ENCODE measurements around the gene GFY.
"Not testable (repeated sequence)": the region's sequence is repeated elsewhere in the genome, so short reads cannot be mapped to it uniquely, and the experiment has no call there.

Gene GFY

DNA sequence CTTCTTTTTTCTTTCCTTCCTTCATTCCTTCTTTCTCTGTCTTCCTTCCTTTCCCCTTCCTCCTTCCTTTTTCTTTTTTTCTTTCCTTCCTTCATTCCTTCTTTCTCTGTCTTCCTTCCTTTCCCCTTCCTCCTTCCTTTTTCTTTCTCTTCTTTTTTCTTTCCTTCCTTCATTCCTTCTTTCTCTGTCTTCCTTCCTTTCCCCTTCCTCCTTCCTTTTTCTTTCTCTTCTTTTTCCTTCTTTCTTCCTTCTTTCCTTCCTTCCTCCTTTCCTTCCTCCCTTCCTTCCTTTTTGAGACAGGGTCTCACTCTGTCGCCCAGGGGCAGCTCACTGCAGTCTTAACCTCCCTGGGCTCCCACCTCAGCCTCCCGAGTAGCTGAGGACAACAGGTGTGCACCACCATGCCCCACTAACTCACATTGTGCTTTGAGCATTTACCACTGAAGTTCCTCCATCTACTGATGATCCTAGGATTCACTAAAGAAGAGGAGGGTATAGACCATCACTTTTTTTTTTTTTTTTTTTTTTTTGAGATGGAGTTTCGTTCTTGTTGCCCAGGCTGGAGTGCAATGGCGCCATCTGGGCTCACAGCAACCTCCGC, 19.0 kb downstream of the GFY start:
- not testable (repeated sequence) for DNase-seq

DNA sequence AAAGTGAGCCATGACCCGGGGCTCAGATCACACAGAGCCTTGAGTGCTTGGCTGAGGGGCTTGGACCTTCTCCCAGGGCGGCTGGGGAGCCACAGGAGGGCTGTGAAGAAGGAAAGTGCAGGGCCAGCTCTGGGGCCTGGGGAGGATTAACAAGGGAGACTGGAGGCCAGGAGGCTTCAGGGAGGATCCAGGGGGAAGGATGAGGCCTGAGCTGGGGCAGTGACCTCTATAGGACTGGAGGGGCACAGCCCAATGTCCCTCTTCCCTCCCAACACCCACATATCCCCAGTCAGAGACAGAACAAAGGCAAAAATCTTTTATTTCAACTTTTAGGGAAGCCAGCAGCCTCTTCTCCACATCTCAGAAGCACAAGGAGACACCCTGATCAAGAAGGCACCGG, 20.8 kb downstream of the GFY start:
- DNase-seq = no peak

DNA sequence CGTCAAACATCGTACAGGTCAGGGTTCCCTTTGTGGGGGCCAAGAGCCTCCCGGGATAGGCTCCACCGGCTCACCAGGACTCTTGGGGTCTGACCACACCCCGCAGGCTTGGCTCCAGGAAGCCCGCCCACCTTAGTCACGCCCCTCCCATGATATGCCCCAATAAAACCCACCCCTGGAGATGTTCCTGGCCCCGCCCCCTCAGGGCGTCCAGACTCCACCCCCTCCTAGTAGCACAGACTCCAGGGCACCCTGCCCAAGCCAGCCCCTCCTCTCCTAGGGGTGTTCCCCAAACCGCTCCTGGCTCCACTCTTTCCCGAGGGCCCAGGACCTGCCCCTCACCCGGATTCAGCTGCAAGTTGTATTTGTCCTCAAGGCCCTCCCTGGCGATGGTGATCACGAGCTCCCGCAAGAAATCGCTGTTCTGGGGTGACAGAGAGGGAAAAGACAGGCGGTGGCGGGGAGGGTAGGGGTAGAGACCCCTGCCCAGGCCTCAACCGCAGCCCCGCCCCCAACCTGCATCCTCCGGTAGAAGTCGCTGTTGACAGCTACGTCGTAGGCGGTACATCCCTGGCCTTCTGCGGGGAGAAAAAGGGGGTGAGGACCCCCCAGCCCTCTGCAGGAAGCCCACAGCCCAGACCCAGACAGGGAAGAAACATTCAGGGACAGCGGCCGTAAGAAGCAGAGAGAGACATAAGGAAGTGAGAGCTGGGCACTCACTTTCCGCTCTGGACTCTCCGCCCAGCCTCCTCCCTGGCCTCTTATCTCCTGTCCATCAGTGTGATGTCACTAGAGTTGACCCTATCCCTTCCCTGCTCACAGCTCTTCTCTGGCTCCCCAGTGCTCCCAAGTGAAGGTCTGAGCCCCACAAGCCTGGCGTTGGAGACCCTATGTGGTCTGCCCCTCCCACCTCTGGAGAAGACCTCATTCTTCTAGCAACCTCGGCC, 22.6 kb downstream of the GFY start:
- DNase-seq = no peak

DNA sequence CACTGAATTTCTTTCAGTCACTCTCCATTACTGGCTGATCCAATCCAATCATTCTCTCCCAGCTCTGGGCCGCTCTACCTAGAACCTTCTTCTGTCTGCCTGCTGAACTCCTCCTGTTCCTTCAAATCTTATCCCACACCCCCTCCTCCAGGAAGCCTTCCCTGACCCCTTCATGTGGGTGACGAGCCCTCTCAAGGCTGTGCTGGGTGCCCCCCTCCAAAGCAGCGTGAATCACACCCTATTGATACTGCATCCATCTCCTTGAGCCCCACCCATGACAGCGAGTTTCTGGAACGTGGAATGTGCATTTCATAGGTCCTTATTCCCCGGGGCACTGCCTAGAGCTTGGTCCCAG, 23.2 kb downstream of the GFY start:
- DNase-seq = no peak

DNA sequence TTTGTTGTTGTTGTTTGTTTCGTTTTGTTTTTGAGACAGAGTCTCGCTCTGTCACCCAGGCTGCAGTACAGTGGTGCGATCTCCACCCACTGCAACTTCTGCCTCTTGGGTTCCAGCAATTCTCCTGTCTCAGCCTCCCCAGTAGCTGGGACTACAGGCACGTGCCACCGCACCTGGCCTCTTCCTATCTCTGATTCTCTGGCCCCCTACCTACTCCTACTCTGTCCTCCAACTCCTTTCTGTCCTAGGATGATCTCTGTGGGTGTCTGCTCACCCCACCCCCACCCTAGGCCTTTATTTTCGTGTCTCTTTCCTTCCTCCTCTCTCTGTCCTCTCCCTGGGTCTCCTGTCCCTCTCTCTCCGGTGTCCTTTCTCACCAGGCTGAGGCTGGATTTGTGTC, 25.2 kb downstream of the GFY start:
- DNase-seq = no peak

DNA sequence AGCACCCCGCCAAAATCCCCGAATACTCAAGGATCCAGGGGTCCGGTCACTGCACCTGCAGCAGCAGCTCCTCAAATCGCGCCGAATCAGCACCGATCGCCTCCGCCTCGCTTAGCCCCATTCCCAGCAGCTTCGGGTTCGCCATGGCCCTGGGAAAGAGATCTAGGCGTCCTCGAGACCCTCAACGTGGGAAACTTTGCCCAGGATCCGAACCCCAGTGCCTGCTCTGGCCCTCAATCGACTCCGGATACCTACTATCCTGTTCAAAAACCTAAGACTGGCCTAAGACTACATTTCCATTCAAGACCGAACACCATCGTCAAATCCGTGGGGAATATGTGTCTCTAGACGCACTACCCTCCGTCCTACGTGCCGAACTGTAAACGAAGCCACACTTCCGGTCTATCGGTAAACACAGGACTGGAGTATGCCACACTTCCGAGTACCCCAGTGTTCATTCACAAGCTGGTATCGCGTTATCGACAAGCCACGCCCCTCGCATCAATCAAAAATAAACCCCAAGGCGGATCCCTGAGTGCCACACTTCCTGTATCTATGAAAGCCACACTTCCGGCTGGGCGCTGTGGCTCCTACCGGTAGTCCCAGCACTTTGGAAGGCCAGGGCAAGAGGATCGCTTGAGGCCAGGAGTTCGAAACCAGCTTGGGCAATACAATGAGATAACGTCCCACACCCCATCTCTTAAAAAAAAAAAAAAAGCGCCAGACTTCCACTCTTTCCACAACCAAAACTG, 26.4 kb downstream of the GFY start, which contains the start of gene PIH1D1:
TSS of gene PIH1D1 (minus strand) at position 385 of the 752 bp plus-strand sequence. CDS start at position 145, 240 bp downstream.
- DNase-seq = peak; percentile 87

DNA sequence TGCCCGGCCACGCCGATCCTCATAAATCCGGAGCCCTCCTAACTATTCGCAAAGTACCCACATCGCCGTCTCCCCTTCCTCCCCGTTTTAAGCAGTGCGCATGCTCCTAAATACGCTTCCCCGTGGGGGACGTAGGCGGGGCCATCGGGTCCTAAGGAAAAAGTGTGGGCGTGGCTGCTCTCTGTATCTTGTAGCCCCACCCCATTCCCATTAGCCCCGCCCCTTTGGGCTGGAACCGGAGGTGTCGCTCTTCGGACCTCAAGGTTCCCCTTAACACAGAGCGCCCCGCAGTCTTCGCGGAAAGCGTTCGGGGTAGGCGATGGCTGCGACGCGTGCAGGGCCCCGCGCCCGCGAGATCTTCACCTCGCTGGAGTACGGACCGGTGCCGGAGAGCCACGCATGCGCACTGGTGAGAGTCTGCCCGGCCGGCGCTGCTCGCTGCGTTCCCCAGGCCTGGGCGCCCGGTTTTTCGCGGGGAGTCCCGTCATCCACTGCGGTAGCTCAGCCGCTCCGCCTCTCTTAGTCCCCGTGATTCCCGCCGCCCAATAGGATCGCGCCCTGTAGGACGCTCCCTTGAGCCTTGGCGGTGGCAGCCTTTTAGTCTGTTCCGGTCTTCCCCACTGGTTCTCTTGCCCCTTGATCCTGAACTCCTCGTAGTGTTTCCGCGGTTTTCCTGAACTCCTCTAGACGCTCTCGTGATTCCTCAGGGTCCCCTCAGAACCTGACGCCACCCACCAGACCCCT, 28.0 kb downstream of the GFY start, which contains the start of gene ALDH16A1:
TSS of gene ALDH16A1 (plus strand) at position 213 of the 744 bp plus-strand sequence. CDS start at position 320, 107 bp downstream.
- DNase-seq = peak; percentile 97

DNA sequence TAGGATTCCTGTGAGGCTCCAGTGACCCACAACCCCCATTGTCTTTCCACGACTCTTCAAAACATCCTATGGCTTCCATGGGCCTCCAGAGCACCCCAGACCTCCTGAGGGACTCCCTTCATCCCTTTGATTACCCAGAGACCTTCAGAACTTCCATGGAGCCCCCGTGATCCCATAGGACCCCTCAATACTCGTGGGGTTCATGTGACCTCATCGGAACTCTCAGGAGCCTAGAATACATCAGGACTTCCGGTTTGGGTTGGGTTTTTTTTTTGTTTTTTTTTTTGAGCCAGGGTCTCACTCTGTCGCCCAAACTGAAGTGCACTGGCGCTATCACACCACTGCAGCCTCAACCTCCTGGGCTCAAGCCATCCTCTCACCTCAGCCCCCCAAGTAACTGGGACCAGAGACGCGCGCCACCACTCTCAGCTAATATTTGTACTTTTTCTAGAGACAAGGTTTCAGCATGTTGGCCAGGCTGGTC, 28.6 kb downstream of the GFY start:
- DNase-seq = no peak

DNA sequence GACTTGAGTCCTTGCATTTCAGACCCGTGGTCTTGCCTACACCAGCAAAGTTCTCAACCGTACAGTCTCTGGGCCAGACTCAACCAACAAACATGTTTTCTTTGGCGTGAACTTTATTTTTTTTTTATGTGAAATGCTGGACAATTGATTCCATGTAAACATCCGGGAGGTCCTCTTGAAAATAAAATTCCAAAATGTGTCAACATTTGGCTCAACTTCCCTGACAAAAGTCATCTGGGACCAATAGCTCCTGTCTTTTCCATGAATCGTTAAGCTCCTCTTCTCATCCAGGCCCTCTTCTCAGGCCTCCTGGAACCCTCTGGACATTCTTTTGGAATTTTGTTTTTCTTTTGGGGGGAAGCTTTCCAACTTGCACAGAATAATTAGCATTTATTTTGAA, 30.6 kb downstream of the GFY start:
- DNase-seq = no peak

DNA sequence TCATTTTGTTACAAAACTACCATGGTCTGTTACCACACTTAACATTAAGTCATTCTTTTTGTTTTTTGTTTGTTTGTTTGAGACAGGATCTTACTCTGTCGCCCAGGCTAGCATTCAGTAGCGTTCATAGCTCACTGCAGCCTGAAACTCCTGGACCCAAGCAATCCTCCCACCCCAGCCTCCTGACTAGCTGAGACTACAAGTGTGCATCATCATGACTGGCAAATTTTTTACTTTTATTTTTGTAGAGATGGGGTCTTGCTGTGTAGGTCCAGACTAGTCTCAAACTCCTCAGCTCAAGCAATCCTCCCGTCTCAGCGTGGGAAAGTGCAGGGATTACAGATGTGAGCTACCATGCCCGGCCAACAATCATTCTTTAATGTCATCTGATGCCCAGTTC, 31.1 kb downstream of the GFY start:
- no peak for DNase-seq

DNA sequence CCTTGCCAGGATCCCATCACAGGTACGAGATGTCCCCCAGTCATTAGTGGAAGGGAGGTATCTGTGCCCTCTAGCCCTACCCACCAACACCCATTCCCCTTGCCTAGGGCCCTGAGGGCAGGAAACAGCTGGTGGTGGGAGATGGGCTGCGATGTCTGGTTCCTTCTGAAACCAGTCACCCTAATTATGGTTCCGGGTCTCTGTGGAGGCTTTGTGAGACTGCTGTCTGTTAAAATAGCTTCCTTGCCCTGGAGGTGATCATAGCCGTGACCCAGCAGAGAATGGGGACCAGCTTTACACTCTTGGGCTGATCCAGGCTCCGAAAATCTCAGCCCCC, 33.3 kb downstream of the GFY start:
- DNase-seq = no peak

DNA sequence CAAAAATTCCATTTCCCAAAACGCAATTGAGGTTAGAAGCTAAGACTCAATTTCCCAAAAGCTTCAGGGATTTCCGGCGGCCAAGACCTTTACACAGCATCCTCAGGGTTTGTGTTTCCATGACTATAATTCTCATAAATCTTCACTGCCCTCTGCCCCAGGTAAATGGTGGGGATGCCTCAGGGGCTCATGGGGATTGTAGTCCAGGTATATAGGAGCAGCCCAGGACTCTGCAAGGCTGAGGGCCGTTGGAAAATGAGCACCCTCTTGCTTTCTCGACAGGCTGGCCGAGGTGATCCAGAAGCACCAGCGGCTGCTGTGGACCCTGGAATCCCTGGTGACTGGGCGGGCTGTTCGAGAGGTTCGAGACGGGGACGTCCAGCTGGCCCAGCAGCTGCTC, 34.2 kb downstream of the GFY start:
- DNase-seq = no peak

DNA sequence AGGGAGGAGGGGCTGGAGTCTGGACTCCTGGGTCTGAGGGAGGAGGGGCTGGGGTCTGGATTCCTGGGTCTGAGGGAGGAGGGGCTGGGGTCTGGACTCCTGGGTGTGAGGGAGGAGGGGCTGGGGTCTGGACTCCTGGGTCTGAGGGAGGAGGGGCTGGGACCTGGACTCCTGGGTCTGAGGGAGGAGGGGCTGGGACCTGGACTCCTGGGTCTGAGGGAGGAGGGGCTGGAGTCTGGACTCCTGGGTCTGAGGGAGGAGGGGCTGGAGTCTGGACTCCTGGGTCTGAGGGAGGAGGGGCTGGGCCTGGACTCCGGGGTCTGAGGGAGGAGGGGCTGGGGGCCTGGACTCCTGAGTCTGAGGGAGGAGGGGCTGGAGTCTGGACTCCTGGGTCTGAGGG, 35.9 kb downstream of the GFY start:
- not testable (repeated sequence) for DNase-seq

DNA sequence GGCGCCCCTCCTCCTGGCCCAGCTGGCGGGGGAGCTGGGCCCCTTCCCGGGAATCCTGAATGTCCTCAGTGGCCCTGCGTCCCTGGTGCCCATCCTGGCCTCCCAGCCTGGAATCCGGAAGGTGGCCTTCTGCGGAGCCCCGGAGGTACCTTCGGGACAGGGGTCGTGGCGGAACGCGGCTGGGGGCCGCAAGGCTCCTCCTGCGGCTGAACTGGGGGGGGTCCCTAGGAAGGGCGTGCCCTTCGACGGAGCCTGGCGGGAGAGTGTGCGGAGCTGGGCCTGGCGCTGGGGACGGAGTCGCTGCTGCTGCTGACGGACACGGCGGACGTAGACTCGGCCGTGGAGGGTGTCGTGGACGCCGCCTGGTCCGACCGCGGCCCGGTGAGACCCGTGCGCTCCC, 36.5 kb downstream of the GFY start:
- DNase-seq = no peak

DNA sequence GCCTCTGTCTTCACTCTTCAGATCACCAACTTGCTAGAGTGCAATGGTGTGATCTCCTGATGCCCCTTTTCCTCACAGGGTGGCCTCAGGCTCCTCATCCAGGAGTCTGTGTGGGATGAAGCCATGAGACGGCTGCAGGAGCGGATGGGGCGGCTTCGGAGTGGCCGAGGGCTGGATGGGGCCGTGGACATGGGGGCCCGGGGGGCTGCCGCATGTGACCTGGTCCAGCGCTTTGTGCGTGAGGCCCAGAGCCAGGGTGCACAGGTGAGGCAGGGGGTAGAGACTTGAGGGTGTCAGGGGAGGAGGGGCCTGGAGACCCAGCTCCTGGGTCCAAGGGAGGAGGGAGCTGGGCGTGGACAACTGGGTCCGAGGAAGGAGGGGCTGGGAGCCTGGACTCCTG, 37.3 kb downstream of the GFY start:
- DNase-seq = no peak

DNA sequence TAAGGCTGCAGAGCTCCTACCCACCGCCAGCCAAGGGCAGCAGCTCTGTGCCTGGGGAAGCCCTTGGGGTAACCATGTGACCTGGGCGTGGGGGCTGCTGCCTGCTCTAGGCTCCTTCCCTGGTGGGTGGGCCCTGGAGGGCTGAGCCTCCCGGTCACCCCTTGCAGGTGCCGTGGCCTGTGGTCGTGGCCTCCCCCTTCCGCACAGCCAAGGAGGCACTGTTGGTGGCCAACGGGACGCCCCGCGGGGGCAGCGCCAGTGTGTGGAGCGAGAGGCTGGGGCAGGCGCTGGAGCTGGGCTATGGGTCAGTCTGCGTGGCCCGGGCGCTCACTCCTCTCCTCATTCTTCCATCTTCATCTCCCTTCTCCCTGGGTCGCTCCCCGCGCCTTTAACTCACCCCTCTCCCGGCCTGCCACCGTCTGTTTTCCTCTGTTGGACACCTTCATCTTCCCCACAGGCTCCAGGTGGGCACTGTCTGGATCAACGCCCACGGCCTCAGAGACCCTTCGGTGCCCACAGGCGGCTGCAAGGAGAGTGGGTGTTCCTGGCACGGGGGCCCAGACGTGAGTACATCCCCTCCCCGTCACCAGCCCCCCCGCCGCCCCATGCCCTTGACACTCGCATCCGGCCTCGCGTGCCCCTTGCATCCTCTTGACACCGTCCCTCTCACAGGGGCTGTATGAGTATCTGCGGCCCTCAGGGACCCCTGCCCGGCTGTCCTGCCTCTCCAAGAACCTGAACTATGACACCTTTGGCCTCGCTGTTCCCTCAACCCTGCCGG, 39.0 kb downstream of the GFY start:
- no peak for DNase-seq

DNA sequence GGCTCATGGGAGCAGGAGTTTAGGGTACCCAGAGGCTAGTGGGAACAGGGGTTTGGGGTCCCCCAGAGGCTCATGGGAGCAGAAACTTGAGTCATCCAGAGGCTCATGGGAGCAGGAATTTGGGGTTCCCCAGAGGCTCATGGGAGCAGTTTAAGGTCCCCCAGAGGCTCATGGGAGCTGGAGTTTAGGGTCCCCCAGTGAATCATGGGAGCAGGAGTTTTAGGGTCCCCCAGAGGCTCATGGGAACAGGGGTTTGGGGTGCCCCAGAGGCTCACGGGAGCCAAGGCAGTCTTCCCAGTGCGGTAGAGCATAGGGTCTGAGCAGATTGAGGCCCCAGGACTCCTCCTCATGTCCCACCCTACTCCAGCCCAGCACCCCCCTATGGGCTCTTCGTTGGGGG, 40.2 kb downstream of the GFY start:
- DNase-seq = no peak

DNA sequence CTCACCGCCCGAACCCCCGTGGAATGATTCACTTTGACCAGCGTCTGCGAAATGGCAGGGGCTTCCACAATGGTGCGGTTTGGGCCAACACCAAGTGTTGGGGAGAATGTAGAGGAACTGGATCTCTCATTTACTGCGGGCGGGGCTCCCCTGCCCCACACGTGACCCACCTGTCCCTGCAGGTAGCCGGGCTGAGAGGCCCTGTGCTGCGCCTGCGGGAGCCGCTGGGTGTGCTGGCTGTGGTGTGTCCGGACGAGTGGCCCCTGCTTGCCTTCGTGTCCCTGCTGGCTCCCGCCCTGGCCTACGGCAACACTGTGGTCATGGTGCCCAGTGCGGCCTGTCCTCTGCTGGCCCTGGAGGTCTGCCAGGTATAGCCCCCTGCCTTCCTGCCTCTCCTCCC, 43.0 kb downstream of the GFY start:
- no peak for DNase-seq

DNA sequence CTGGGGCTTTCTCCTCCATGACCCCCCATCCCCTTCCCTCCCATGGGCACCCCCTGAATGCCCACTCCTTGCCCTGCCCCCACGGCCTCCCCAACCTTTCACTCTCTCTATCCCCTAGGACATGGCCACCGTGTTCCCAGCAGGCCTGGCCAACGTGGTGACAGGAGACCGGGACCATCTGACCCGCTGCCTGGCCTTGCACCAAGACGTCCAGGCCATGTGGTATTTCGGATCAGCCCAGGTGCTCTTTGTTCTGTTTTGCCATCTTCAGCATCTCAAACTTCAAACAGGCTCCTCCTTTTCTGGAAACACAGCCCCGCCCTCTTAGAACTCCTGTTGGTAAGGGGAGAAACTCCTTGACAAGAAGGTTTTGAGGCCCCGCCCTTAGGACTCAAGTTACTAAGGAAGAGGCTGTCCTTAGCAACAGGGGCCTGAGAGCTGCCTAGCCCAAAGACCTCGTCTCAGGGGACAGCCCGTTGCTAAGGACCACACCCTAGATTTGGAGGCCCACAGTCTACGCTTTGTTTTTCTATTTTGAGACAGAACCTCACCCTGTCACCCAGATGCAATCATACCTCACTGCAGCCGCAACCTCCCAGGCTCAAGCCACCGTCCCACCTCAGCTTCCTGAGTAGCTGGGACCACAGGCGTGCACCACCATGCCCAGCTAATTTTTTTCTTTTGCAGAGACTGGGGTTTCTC, 43.7 kb downstream of the GFY start:
- peak; percentile 81 for DNase-seq

DNA sequence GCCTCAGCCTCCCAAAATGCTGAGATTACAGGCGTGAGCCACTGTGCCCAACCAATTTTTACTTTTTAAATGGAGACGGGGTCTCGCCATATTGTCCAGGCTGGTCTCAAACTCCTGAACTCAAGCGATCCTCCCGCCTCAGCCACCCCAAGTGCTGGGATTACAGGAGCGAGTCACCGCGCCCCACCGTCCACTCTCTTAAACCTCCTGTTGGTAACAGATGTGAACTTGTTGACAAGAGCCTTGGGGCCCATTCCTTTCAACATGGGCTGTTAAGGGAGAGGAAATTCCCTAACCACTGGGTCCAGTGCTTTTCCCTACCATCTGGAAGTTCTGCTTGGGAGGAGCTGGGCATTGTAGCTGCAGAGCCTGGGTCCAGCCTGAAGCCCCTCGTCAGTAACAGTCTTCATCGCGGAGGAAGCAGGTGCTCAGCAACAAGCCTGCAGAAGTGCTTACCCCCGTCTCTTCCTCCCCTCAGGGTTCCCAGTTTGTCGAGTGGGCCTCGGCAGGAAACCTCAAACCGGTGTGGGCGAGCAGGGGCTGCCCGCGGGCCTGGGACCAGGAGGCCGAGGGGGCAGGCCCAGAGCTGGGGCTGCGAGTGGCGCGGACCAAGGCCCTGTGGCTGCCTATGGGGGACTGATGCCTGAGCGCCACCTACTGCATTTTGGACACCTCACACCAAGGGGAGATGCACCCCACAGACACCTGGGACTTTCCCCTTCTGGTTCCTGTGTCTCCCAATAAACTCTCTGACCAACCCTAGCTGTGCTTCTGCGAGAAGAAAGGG, 44.8 kb downstream of the GFY start:
- peak; percentile 81 for DNase-seq

DNA sequence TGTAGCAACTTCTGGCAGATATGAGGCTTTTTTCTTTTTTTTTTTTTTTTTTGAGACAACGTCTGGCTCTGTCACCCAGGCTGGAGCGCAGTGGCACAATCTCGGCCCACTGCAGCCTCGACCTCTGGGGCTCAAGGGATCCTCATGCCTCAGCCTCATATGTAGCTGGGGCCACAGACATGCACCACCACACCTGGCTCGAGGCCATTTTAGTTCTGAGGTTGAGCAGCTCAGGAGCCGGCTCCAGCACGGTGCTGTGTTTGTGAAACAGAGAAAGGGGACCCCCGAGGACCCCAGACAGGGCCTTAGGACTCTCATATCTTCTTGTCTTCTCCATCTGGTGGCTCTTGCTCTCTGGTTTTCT, 45.4 kb downstream of the GFY start:
- peak; percentile 58 for DNase-seq
